Vagina (tissue), 2 donors: ENCODE results near the gene VENTX. TPM values are rescaled to one million over a fixed set of nuclear protein-coding genes. Genes with fewer than 3 reads are reported as not detected.

Experiments
- DNase-seq, 2 donors: peaks; one replicate each; pipeline ENCODE4 v3.0.0-alpha.2; 2017; ENCODE audit errors: extremely low spot score in 2 of 2
- H3K27ac ChIP-seq: fragments of 200-600 bp; sonication (generic); one replicate; pipeline ENCODE4 v1.5.1; 2019
- H3K27me3 ChIP-seq: fragments of 200-600 bp; sonication (generic); one replicate; pipeline ENCODE4 v1.5.1; 2019
- H3K36me3 ChIP-seq, 2 donors: fragments of 200-600 bp; sonication (generic); one replicate each; pipeline ENCODE4 v1.5.1; 2017 to 2019
- H3K4me1 ChIP-seq: fragments of 200-600 bp; sonication (generic); one replicate; pipeline ENCODE4 v1.5.1; 2019
- H3K4me3 ChIP-seq, 2 donors: fragments of 200-600 bp; sonication (generic); 1 replicate in 1 of 2; 2 replicates in 1 of 2; pipeline ENCODE4 v1.5.1; 2016 to 2019
- H3K9me3 ChIP-seq: fragments of 200-600 bp; sonication (generic); one replicate; pipeline ENCODE4 v1.5.1; 2019
- POLR2A ChIP-seq, 2 donors: fragments of 450-650 bp; IDR thresholded peaks; one replicate each; pipeline ENCODE4 v1.6.1; 2017; ENCODE audit warnings: antibody characterized with exemption in 2 of 2, mild to moderate bottlenecking in 2 of 2, moderate library complexity in 2 of 2
- POLR2AphosphoS5 ChIP-seq, 2 donors: sonication (generic); formaldehyde crosslinking; IDR thresholded peaks; one replicate each; pipeline ENCODE4 v1.9.0; 2017; ENCODE audit warnings: antibody characterized with exemption in 2 of 2, mild to moderate bottlenecking in 2 of 2, low read depth in 1 of 2; ENCODE audit not compliant: insufficient read depth in 1 of 2
- intact Hi-C: fragments of 100-400 bp; cut with DNase I; formaldehyde crosslinking; loops from one replicate; pipeline ENCODE4 v1.15.1; 2023
- total RNA-seq: library from RNA; depleted of rRNA; stranded (reverse); fragments of >200 nt; gene quantifications from one replicate; pipeline ENCODE4 v1.2.3, GENCODE V29; 2016
- TF ChIP-seq, protein P1 (sequence below), 3 experiments: fragments of 450-650 bp in 2 of 3; fragments of 200-600 bp in 1 of 3; sonication (generic) in 1 of 3; IDR thresholded peaks; one replicate each; pipeline ENCODE4 v1.5.1; 2017 to 2019; ENCODE audit warnings: antibody characterized with exemption in 3 of 3, mild to moderate bottlenecking in 2 of 3, moderate library complexity in 2 of 3

The VENTX gene
- total RNA-seq, 1 donor from 2014 or later: 0.98 TPM

DNA sequence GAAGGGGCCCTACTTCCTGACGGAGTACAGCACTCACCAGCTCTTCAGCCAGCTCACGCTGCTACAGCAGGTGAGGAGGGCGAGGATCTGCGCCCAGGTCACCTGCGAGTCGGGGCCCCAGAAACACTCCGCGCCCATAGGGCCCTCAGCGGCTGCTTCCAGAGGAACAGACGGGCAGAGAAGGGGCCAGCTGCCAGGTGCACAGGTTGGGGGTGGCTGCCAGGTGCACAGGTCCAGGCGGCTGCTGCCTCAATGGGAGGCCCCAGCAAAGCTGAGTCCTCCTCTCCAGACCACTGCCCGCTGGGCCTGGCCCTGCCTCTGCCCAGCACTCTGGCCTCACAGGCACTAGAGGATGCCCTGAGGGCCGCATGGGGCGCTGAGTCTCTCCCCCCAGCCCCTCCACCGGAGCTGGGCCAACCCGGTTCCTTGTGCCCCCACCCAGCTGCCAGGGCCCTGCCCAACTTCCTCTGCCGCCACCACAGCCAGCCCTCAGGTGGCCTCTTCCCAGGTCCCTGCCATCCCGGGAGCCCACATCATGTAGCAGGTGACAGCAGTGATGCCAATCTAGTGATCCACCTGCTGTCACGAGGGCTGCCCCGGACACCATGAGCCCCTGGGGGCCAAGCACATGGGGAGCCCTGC lies 24.7 kb upstream of the VENTX start:
- Histone ChIP-seq H3K4me1 (no peaks in the 10 kb centered on the region), H3K36me3 (no peaks in the 10 kb centered on the region), H3K27ac (no peak overlapping the region), H3K9me3 (no peaks in the 10 kb centered on the region), H3K27me3 (no peaks in the 10 kb centered on the region), H3K4me3 (no peak overlapping the region)
- DNase-seq: no peak
- intact Hi-C loops: no loop called here
- TF ChIP-seq POLR2AphosphoS5 (IDR thresholded peaks at IDR 0.05; ENCODE audit: insufficient read depth in 1 of 2, low read depth in 1 of 2) (no peak), POLR2A (IDR thresholded peaks at IDR 0.05) (no peak)
- TF ChIP-seq, protein P1, sequence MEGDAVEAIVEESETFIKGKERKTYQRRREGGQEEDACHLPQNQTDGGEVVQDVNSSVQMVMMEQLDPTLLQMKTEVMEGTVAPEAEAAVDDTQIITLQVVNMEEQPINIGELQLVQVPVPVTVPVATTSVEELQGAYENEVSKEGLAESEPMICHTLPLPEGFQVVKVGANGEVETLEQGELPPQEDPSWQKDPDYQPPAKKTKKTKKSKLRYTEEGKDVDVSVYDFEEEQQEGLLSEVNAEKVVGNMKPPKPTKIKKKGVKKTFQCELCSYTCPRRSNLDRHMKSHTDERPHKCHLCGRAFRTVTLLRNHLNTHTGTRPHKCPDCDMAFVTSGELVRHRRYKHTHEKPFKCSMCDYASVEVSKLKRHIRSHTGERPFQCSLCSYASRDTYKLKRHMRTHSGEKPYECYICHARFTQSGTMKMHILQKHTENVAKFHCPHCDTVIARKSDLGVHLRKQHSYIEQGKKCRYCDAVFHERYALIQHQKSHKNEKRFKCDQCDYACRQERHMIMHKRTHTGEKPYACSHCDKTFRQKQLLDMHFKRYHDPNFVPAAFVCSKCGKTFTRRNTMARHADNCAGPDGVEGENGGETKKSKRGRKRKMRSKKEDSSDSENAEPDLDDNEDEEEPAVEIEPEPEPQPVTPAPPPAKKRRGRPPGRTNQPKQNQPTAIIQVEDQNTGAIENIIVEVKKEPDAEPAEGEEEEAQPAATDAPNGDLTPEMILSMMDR (IDR thresholded peaks at IDR 0.05): no peak

- DNase-seq: no peak
- Histone ChIP-seq H3K4me3 (no peak overlapping the region), H3K27ac (no peak overlapping the region), H3K4me1 (no peaks in the 10 kb centered on the region), H3K36me3 (no peaks in the 10 kb centered on the region), H3K27me3 (no peaks in the 10 kb centered on the region), H3K9me3 (no peaks in the 10 kb centered on the region)
- intact Hi-C loops: no loop called here
- TF ChIP-seq POLR2A (IDR thresholded peaks at IDR 0.05) (no peak), POLR2AphosphoS5 (IDR thresholded peaks at IDR 0.05; ENCODE audit: insufficient read depth in 1 of 2, low read depth in 1 of 2) (no peak)
- TF ChIP-seq, protein P1 (IDR thresholded peaks at IDR 0.05): no peak
Measured at GRCh38 chr10:133213641-133214467, 23.8 kb upstream of the VENTX start.

- Histone ChIP-seq H3K27ac (no peak overlapping the region), H3K27me3 (no peaks in the 10 kb centered on the region), H3K4me3 (no peak overlapping the region), H3K36me3 (no peaks in the 10 kb centered on the region), H3K9me3 (no peaks in the 10 kb centered on the region), H3K4me1 (no peaks in the 10 kb centered on the region)
- intact Hi-C loops: no loop called here
- no peak for DNase-seq
- no peak for TF ChIP-seq POLR2AphosphoS5 (IDR thresholded peaks at IDR 0.05; ENCODE audit: insufficient read depth in 1 of 2, low read depth in 1 of 2)
- TF ChIP-seq, protein P1 (IDR thresholded peaks at IDR 0.05): no peak
- TF ChIP-seq POLR2A (IDR thresholded peaks at IDR 0.05): no peak
Measured at GRCh38 chr10:133214468-133215410, 22.9 kb upstream of the VENTX start.

GRCh38 chr10:133215586-133215985 lies 22.1 kb upstream of the VENTX start:
- Histone ChIP-seq H3K36me3 (no peaks in the 10 kb centered on the region), H3K4me3 (no peak overlapping the region), H3K4me1 (no peaks in the 10 kb centered on the region), H3K27ac (no peak overlapping the region), H3K9me3 (no peaks in the 10 kb centered on the region), H3K27me3 (no peaks in the 10 kb centered on the region)
- intact Hi-C loops: no loop called here
- TF ChIP-seq POLR2A (IDR thresholded peaks at IDR 0.05) (no peak), POLR2AphosphoS5 (IDR thresholded peaks at IDR 0.05; ENCODE audit: insufficient read depth in 1 of 2, low read depth in 1 of 2) (no peak)
- TF ChIP-seq, protein P1 (IDR thresholded peaks at IDR 0.05): no peak
- no peak for DNase-seq
